K562 (cell line): Measurements from ENCODE around the gene CEP128. TPM values are rescaled to one million over a fixed set of nuclear protein-coding genes. Genes with fewer than 3 reads are reported as not detected.

Experiments
- ATAC-seq: fragments of 200-7000 bp; cut with Tn5 transposase; 3 replicates; pipeline ENCODE4 v1.9.1; 2020; ENCODE audit warnings: moderate library complexity
- BruUV-seq: library from RNA; stranded (reverse); fragments of 400-500 nt; replicated peaks from 2 replicates; lab custom pipeline; 2021; lab: Mats Ljungman, UMichigan
- CTCF ChIA-PET: fragments of 300-600 bp; formaldehyde crosslinking; extraction: SDS; loops from one replicate; lab custom pipeline; 2021; ENCODE audit warnings: low intra/inter-chr PET ratio; lab: Yijun Ruan, JAX
- POLR2A ChIA-PET: fragments of 300-600, 350-650 bp; sonication (Branson Sonifier 250); formaldehyde crosslinking; extraction: SDS; loops from one replicate; lab custom pipeline; 2021; ENCODE audit warnings: antibody characterized with exemption, inconsistent platforms; lab: Yijun Ruan, JAX
- DNase-seq, 4 experiments: peaks; one replicate each; pipeline versions ENCODE4 v3.0.0 to v3.0.0-alpha.2; 2011 to 2018; ENCODE audit warnings: low spot score in 3 of 4, mixed read lengths in 3 of 4; ENCODE audit errors: extremely low read depth in 1 of 4
- FAIRE-seq: peaks from 2 replicates; lab custom pipeline; 2011; peaks lifted over from hg19 to GRCh38; lab: Jason Lieb, UNC
- H2AFZ ChIP-seq: 2 replicates; pipeline ENCODE4 v1.6.0; 2011; ENCODE audit warnings: low read depth, low read length, control low read depth, inconsistent platforms
- H3K27ac ChIP-seq: fragments of 200-600 bp; 3 replicates; pipeline ENCODE4 v1.8.0; 2011; ENCODE audit warnings: low read depth, mild to moderate bottlenecking, control low read depth, inconsistent platforms, low read length, moderate library complexity, mixed read lengths; ENCODE audit errors: extremely low read depth
- H3K27me3 ChIP-seq, 2 experiments: fragments of 300-600 bp in 1 of 2; 2 replicates in 1 of 2; 3 replicates in 1 of 2; pipeline versions ENCODE4 v1.6.0 to v1.8.0; 2011; ENCODE audit warnings: inconsistent platforms in 2 of 2, low read length in 2 of 2, mild to moderate bottlenecking in 1 of 2, mixed read lengths in 1 of 2, moderate library complexity in 1 of 2; ENCODE audit not compliant: control insufficient read depth in 2 of 2, insufficient read depth in 2 of 2
- H3K36me3 ChIP-seq: fragments of 300-600 bp; 3 replicates; pipeline ENCODE4 v1.8.0; 2011; ENCODE audit warnings: mild to moderate bottlenecking, low read length, inconsistent platforms; ENCODE audit not compliant: control insufficient read depth, insufficient read depth
- H3K4me1 ChIP-seq, 2 experiments: fragments of 200-600 bp in 1 of 2; replicated peaks in 1 of 2; 2 replicates in 1 of 2; 3 replicates in 1 of 2; pipeline versions ENCODE4 v1.5.1 to v1.8.0; 2011; ENCODE audit warnings: inconsistent platforms in 2 of 2, low read length in 2 of 2, mild to moderate bottlenecking in 1 of 2, mixed read lengths in 1 of 2, moderate library complexity in 1 of 2; ENCODE audit not compliant: control insufficient read depth in 2 of 2, insufficient read depth in 2 of 2
- H3K4me2 ChIP-seq: 2 replicates; pipeline ENCODE4 v1.6.1; 2011; ENCODE audit warnings: low read length, control low read depth, inconsistent platforms, mixed read lengths; ENCODE audit not compliant: insufficient read depth
- H3K4me3 ChIP-seq: fragments of 200-600 bp; sonication (generic), shearing (Covaris generic); 2 replicates; pipeline ENCODE4 v1.5.1; 2016; ENCODE audit warnings: control low read depth, inconsistent platforms
- H3K79me2 ChIP-seq: fragments of 200-600 bp; 3 replicates; pipeline ENCODE4 v1.8.0; 2011; ENCODE audit warnings: low read length, inconsistent platforms; ENCODE audit not compliant: control insufficient read depth, insufficient read depth
- H3K9ac ChIP-seq, 2 experiments: 2 replicates each; pipeline versions ENCODE4 v1.6.0 to v1.6.1; 2011; ENCODE audit warnings: low read depth in 2 of 2, low read length in 2 of 2, control low read depth in 1 of 2, inconsistent platforms in 1 of 2, mild to moderate bottlenecking in 1 of 2, mixed read lengths in 1 of 2; ENCODE audit not compliant: insufficient read depth in 1 of 2
- H3K9me1 ChIP-seq: one replicate; pipeline ENCODE4 v1.6.0; 2011; ENCODE audit warnings: inconsistent platforms, mild to moderate bottlenecking, low read length, moderate library complexity; ENCODE audit not compliant: control insufficient read depth, insufficient read depth
- H3K9me3 ChIP-seq: replicated peaks from 2 replicates; pipeline ENCODE4 v1.5.1; 2011; ENCODE audit warnings: low read depth, low read length, inconsistent platforms; ENCODE audit not compliant: control insufficient read depth, insufficient read depth
- H4K20me1 ChIP-seq: replicated peaks from 2 replicates; pipeline ENCODE4 v1.6.1; 2011; ENCODE audit warnings: low read length, inconsistent platforms, mixed read lengths; ENCODE audit not compliant: control insufficient read depth, insufficient read depth
- CHCHD3 ChIP-seq: fragments of 250-450 bp; sonication (Bioruptor Pico); IDR thresholded peaks from 2 replicates; pipeline ENCODE4 v2.1.2; 2022; ENCODE audit warnings: mild to moderate bottlenecking
- MCM7 ChIP-seq, 2 experiments: fragments of 450-650 bp; IDR thresholded peaks; 2 replicates each; pipeline ENCODE4 v1.6.1; 2016 to 2018
- NFIC ChIP-seq: fragments of 450-650 bp; IDR thresholded peaks from 2 replicates; pipeline ENCODE4 v1.6.1; 2017; ENCODE audit warnings: mild to moderate bottlenecking, inconsistent platforms
- WGBS: fragments of 100-300 bp; shearing (Covaris generic); methylation state at CpG from one replicate; pipeline ENCODE4 v1.1.6; 2016; ENCODE audit warnings: low coverage, mixed read lengths; ENCODE audit not compliant: insufficient coverage; ENCODE audit errors: missing lambda C conversion rate; 5-methylcytosine and 5-hydroxymethylcytosine counted together
- in situ Hi-C: fragments of 300-500 bp; cut with MboI; formaldehyde crosslinking; loops from 4 replicates; pipeline ENCODE4 v1.15.0; 2018; ENCODE audit warnings: inconsistent platforms, mixed read lengths
- intact Hi-C: fragments of 100-400 bp; cut with micrococcal nuclease; formaldehyde crosslinking; loops from 2 replicates; pipeline ENCODE4 v1.14.2; 2022
- polyA plus RNA-seq, 8 experiments: library from polyadenylated mRNA; depleted of rRNA in 4 of 8; stranded (reverse) in 5 of 8; unstranded in 3 of 8; fragments of >200 nt; fragmentation: Nextera tagmentation in 2 of 8; fragmentation: Illumina TruSeq in 1 of 8; extraction: Ambion mirVana in 2 of 8; extraction: Trizol in 1 of 8; gene quantifications; 2 replicates each; pipeline versions ENCODE4 v1.2.1 to v1.2.3, GENCODE V29; 2011 to 2014; ENCODE audit warnings: inconsistent platforms in 1 of 8, missing spikeins in 1 of 8
- total RNA-seq, 7 experiments: library from RNA; depleted of rRNA in 6 of 7; stranded (reverse); fragments of >200 nt in 6 of 7; fragmentation: Illumina TruSeq in 2 of 7; extraction: Trizol in 2 of 7; gene quantifications; 2 replicates each; pipeline versions ENCODE4 v1.2.1 to v1.2.3, GENCODE V29; 2011 to 2021; ENCODE audit warnings: low replicate concordance in 1 of 7
- TF ChIP-seq, protein P1 (sequence below): fragments of 200-400 bp; formaldehyde crosslinking; IDR thresholded peaks from 2 replicates; pipeline ENCODE4 v1.6.1; 2017; ENCODE audit warnings: mild to moderate bottlenecking, low read depth, low read length, moderate library complexity

CEP128 gene
- total and polyA plus RNA-seq, 9 of the 15 experiments (the other 6 are each of a cell fraction or from before 2014, with no cell fraction given) = 2.3 to 9.2 (median 4.6) TPM

GRCh38 chr14:80475074-80475473 is 466.5 kb downstream of the CEP128 start:
- Histone ChIP-seq H3K9me3 (no peaks in the 10 kb centered on the region), H3K4me1 (no peaks in the 10 kb centered on the region), H3K27ac (no peak overlapping the region), H3K36me3 (no peaks in the 10 kb centered on the region), H3K4me2 (no peak overlapping the region), H3K79me2 (no peaks in the 10 kb centered on the region), H4K20me1 (no peaks in the 10 kb centered on the region), H3K9me1 (no peaks in the 10 kb centered on the region), H3K4me3 (no peak overlapping the region), H2AFZ (no peak overlapping the region), H3K27me3 (no peaks in the 10 kb centered on the region)
- 6% methylated on average over 3 of the region's 4 CpGs for WGBS
- no peak for FAIRE-seq
- POLR2A ChIA-PET = no interaction called here
- intact Hi-C loops = no loop called here
- CTCF ChIA-PET = no interaction called here
- BruUV-seq = no TSS peak
- DNase-seq = no peak
- TF ChIP-seq NFIC (no peak), CHCHD3 (CRISPR knock-in tag) (no peak), MCM7 (IDR thresholded peaks at IDR 0.05) (no peak)
- TF ChIP-seq, protein P1, sequence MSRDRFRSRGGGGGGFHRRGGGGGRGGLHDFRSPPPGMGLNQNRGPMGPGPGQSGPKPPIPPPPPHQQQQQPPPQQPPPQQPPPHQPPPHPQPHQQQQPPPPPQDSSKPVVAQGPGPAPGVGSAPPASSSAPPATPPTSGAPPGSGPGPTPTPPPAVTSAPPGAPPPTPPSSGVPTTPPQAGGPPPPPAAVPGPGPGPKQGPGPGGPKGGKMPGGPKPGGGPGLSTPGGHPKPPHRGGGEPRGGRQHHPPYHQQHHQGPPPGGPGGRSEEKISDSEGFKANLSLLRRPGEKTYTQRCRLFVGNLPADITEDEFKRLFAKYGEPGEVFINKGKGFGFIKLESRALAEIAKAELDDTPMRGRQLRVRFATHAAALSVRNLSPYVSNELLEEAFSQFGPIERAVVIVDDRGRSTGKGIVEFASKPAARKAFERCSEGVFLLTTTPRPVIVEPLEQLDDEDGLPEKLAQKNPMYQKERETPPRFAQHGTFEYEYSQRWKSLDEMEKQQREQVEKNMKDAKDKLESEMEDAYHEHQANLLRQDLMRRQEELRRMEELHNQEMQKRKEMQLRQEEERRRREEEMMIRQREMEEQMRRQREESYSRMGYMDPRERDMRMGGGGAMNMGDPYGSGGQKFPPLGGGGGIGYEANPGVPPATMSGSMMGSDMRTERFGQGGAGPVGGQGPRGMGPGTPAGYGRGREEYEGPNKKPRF = no peak
- TF ChIP-seq, all 486 proteins: peak for 0
- no peak overlapping the region for H3K9ac ChIP-seq
- no peak for ATAC-seq
- in situ Hi-C loops = no loop called here
